ENCODE measurements around the gene ARSA.

The ARSA gene

GRCh38 chr22:50579752-50580151 lies 48.2 kb downstream of the ARSA start:
- DNase-seq (ENCODE audit: low spot score), result no peak

GRCh38 chr22:50578776-50579310 lies 49.1 kb downstream of the ARSA start:
- no peak for DNase-seq (ENCODE audit: low spot score)

- no peak for DNase-seq (ENCODE audit: low spot score)
Observed at GRCh38 chr22:50577987-50578775, 49.8 kb downstream of the ARSA start, which contains the start of gene CPT1B. CPT1B (minus strand) TSS chr22:50578427; CDS start chr22:50577915, 512 bp downstream.

GRCh38 chr22:50577697-50577986 lies 50.3 kb downstream of the ARSA start:
- DNase-seq (ENCODE audit: low spot score), result no peak

GRCh38 chr22:50576806-50577696 lies 50.9 kb downstream of the ARSA start:
- DNase-seq (ENCODE audit: low spot score), result no peak

GRCh38 chr22:50576070-50576469 lies 51.9 kb downstream of the ARSA start:
- DNase-seq (ENCODE audit: low spot score), result no peak

GRCh38 chr22:50575426-50575941 lies 52.5 kb downstream of the ARSA start:
- DNase-seq (ENCODE audit: low spot score), result no peak

All from globus pallidus (tissue), 1 donor.